Upper lobe of left lung (tissue), 4 donors: ENCODE data around the gene MBD5.

Source experiments
- EP300 ChIP-seq, 4 donors: sonication (generic); formaldehyde crosslinking; IDR thresholded peaks; one replicate each; pipeline ENCODE4 v1.5.1; 2017; ENCODE audit warnings: antibody characterized with exemption in 4 of 4, control low read depth in 2 of 4
- POLR2A ChIP-seq, 4 donors: fragments of 450-650 bp; IDR thresholded peaks; one replicate each; pipeline ENCODE4 v1.5.1; 2016 to 2017; ENCODE audit warnings: antibody characterized with exemption in 4 of 4, mild to moderate bottlenecking in 2 of 4

DNA sequence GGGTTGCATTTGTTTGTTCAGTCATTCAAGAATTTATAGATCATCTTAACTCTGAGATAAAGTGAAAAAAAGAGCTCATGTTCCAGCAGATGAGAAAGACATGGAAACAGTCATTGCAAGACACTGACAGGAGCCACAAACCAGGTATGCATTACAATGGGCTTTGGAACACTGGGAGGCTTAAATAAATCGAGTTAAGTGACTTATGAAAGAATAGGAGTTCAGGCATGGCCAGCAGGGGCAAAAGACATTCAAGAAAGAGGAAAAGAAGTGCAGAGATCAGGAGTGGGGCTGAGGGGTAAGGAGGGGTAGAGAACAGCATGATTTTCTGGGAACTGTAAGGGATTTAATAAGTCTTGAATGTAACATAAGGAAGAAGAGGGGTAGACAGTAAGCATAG lies 502.4 kb downstream of the MBD5 start:
- TF ChIP-seq POLR2A (IDR thresholded peaks at IDR 0.05), result no peak
- no peak for TF ChIP-seq EP300 (IDR thresholded peaks at IDR 0.05)
